ENCODE results near the gene TCF3. TPM values are rescaled to one million over a fixed set of nuclear protein-coding genes. Genes with fewer than 3 reads are reported as not detected.

The TCF3 gene
- total and polyA plus RNA-seq, 2 donors (not counting 1 experiment from before 2014, with no cell fraction given) = 39.3 to 54.7 TPM

DNA sequence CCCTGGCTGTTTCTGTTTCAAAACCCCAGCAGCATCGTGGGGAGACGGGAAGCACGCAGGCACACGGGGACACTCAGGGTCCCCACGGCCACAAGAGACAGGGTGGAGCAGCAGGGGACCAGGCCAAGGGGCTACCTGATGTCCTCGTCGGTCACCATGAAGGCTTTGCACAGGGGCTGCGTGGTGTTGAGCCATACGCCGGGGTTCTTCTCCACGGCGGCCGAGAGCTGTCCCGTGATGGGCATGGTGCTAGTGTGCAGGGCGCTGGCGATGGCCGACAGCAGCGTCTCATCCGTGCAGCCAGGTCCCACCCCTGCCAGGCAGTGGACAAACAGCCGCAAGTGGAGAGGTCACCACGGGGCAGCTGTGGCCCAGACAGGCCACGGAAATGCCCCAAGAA lies 71.5 kb downstream of the TCF3 start:
- peaks cover 39% of the 10 kb centered on the region for H3K36me3 ChIP-seq (ENCODE audit: control insufficient read depth, insufficient read depth, low read length)
- no peaks in the 10 kb centered on the region for H4K20me1 ChIP-seq (ENCODE audit: control insufficient read depth, extremely low read depth, insufficient read depth, low read length)
- no peak for DNase-seq (ENCODE audit: low read depth in 2 of 2)
- H3K27me3 ChIP-seq (ENCODE audit: control insufficient read depth, insufficient read depth, low read length) = no peaks in the 10 kb centered on the region
- H2AFZ ChIP-seq (ENCODE audit: low read length) = no peak overlapping the region
- no peak for TF ChIP-seq EZH2 (IDR thresholded peaks at IDR 0.05; ENCODE audit: low read length, missing control alignments)
- TF ChIP-seq, protein P1, sequence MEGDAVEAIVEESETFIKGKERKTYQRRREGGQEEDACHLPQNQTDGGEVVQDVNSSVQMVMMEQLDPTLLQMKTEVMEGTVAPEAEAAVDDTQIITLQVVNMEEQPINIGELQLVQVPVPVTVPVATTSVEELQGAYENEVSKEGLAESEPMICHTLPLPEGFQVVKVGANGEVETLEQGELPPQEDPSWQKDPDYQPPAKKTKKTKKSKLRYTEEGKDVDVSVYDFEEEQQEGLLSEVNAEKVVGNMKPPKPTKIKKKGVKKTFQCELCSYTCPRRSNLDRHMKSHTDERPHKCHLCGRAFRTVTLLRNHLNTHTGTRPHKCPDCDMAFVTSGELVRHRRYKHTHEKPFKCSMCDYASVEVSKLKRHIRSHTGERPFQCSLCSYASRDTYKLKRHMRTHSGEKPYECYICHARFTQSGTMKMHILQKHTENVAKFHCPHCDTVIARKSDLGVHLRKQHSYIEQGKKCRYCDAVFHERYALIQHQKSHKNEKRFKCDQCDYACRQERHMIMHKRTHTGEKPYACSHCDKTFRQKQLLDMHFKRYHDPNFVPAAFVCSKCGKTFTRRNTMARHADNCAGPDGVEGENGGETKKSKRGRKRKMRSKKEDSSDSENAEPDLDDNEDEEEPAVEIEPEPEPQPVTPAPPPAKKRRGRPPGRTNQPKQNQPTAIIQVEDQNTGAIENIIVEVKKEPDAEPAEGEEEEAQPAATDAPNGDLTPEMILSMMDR (conservative IDR thresholded peaks at IDR 0.05 in 1 of 2, IDR thresholded peaks at IDR 0.05 in 1 of 2; ENCODE audit: low read depth in 1 of 2, low read length in 2 of 2) = no peak
- H3K4me3 ChIP-seq (replicated peaks in 1 of 4; ENCODE audit: control extremely low read depth in 1 of 4, insufficient read depth in 1 of 4, low read depth in 3 of 4, low read length in 4 of 4) = no peak overlapping the region
- H3K79me2 ChIP-seq (ENCODE audit: control insufficient read depth, insufficient read depth, low read length) = peaks cover 12% of the 10 kb centered on the region
- H3K9me3 ChIP-seq (ENCODE audit: control insufficient read depth, insufficient read depth, low read depth, low read length) = no peaks in the 10 kb centered on the region
- no peak overlapping the region for H3K4me2 ChIP-seq (ENCODE audit: extremely low read depth, insufficient read depth, low read length)
- no peaks in the 10 kb centered on the region for H3K4me1 ChIP-seq (ENCODE audit: control insufficient read depth, extremely low read depth, insufficient read depth, low read length)
- H3K27ac ChIP-seq (ENCODE audit: insufficient read depth, low read length) = no peak overlapping the region
- no peak overlapping the region for H3K9ac ChIP-seq (ENCODE audit: insufficient read depth, low read length)

DNA sequence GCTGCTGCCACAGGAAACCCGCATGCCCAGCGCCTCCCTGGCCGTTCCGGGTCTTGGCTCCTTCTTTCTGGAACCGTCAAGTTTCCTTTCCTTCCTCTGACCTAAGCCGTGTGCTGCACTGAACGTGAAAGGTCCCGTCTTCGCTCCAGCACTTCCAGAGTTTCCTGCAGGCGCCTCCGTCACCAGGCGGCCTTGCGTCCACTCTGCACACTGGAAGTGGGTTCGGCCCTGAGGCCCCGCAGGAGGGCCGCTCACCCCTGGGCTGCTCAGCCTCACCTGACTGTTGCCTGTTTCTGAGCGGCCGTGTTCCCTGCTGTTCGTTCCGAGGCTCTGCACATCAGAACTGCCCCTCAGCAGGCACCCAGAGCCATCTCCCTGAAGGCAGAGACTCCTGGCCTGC lies 72.0 kb downstream of the TCF3 start:
- TF ChIP-seq, protein P1 (conservative IDR thresholded peaks at IDR 0.05 in 1 of 2, IDR thresholded peaks at IDR 0.05 in 1 of 2; ENCODE audit: low read depth in 1 of 2, low read length in 2 of 2) = no peak
- TF ChIP-seq EZH2 (IDR thresholded peaks at IDR 0.05; ENCODE audit: low read length, missing control alignments) = no peak
- Histone ChIP-seq H3K79me2 (ENCODE audit: control insufficient read depth, insufficient read depth, low read length) (peaks cover 6% of the 10 kb centered on the region), H3K4me3 (replicated peaks in 1 of 4; ENCODE audit: control extremely low read depth in 1 of 4, insufficient read depth in 1 of 4, low read depth in 3 of 4, low read length in 4 of 4) (no peak overlapping the region), H3K9ac (ENCODE audit: insufficient read depth, low read length) (no peak overlapping the region), H2AFZ (ENCODE audit: low read length) (no peak overlapping the region), H3K4me2 (ENCODE audit: extremely low read depth, insufficient read depth, low read length) (no peak overlapping the region), H3K9me3 (ENCODE audit: control insufficient read depth, insufficient read depth, low read depth, low read length) (no peaks in the 10 kb centered on the region), H3K27me3 (ENCODE audit: control insufficient read depth, insufficient read depth, low read length) (no peaks in the 10 kb centered on the region), H3K36me3 (ENCODE audit: control insufficient read depth, insufficient read depth, low read length) (peaks cover 36% of the 10 kb centered on the region), H3K4me1 (ENCODE audit: control insufficient read depth, extremely low read depth, insufficient read depth, low read length) (no peaks in the 10 kb centered on the region), H3K27ac (ENCODE audit: insufficient read depth, low read length) (no peak overlapping the region), H4K20me1 (ENCODE audit: control insufficient read depth, extremely low read depth, insufficient read depth, low read length) (no peaks in the 10 kb centered on the region)
- DNase-seq (ENCODE audit: low read depth in 2 of 2) = no peak

DNA sequence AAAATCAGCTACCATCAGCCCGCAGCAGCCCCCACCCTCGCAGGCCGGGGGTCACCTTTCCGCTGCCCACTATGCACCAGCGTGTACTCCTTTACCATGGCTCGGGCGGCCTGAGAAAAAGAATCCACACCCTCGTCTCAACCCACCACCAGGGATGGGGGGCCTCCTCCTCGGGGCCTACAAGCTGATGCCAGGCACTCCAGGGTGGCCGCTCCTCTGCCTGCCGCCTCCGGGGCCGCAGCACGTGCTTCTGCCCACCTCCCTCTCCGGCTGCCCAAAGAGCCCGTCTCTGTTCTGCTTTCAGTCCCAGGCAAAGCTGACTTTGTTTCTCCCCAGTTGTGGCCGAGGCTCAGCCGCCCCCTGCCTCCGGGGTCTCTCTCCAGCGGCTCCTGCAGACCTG lies 73.2 kb downstream of the TCF3 start:
- Histone ChIP-seq H3K4me3 (replicated peaks in 1 of 4; ENCODE audit: control extremely low read depth in 1 of 4, insufficient read depth in 1 of 4, low read depth in 3 of 4, low read length in 4 of 4) (no peak overlapping the region), H3K4me2 (ENCODE audit: extremely low read depth, insufficient read depth, low read length) (no peak overlapping the region), H3K79me2 (ENCODE audit: control insufficient read depth, insufficient read depth, low read length) (no peaks in the 10 kb centered on the region), H3K4me1 (ENCODE audit: control insufficient read depth, extremely low read depth, insufficient read depth, low read length) (no peaks in the 10 kb centered on the region), H3K36me3 (ENCODE audit: control insufficient read depth, insufficient read depth, low read length) (peaks cover 30% of the 10 kb centered on the region), H4K20me1 (ENCODE audit: control insufficient read depth, extremely low read depth, insufficient read depth, low read length) (no peaks in the 10 kb centered on the region), H3K9ac (ENCODE audit: insufficient read depth, low read length) (no peak overlapping the region), H3K9me3 (ENCODE audit: control insufficient read depth, insufficient read depth, low read depth, low read length) (no peaks in the 10 kb centered on the region), H3K27ac (ENCODE audit: insufficient read depth, low read length) (no peak overlapping the region), H3K27me3 (ENCODE audit: control insufficient read depth, insufficient read depth, low read length) (no peaks in the 10 kb centered on the region), H2AFZ (ENCODE audit: low read length) (no peak overlapping the region)
- no peak for DNase-seq (ENCODE audit: low read depth in 2 of 2)
- TF ChIP-seq EZH2 (IDR thresholded peaks at IDR 0.05; ENCODE audit: low read length, missing control alignments) = no peak
- TF ChIP-seq, protein P1 (conservative IDR thresholded peaks at IDR 0.05 in 1 of 2, IDR thresholded peaks at IDR 0.05 in 1 of 2; ENCODE audit: low read depth in 1 of 2, low read length in 2 of 2) = no peak
